ENCODE results near the gene NUBP2. TPM values are rescaled to one million over a fixed set of nuclear protein-coding genes. Genes with fewer than 3 reads are reported as not detected.

Gene NUBP2
- total RNA-seq, 1 donor from 2014 or later = 55.6 TPM

GRCh38 chr16:1823821-1824220 is 41.1 kb downstream of the NUBP2 start:
- intact Hi-C loops (cut with micrococcal nuclease) = no loop called here

DNA sequence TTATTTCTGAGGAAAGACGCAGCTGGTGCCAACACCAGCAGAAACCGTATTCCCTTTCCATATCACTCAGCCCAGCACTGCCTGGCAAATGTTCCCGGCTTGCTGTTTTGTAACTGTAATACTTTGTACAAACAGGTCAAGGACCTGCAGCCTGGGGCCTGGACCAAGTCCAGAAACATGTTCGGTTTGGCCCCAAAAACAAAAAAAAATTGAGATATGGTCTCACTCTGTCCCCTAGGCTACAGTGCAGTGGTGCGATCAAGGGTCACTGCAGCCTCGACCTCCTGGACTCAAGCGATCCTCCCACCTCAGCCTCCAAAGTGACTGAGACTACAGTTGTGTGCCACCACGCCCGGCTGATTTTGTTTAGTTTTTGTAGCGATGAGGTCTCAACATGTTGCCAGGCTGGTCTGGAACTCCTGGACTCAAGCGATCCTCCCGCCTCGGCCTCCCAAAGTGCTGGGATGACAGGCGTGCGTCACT is 42.7 kb downstream of the NUBP2 start:
- intact Hi-C loops (cut with micrococcal nuclease) = no loop called here

DNA sequence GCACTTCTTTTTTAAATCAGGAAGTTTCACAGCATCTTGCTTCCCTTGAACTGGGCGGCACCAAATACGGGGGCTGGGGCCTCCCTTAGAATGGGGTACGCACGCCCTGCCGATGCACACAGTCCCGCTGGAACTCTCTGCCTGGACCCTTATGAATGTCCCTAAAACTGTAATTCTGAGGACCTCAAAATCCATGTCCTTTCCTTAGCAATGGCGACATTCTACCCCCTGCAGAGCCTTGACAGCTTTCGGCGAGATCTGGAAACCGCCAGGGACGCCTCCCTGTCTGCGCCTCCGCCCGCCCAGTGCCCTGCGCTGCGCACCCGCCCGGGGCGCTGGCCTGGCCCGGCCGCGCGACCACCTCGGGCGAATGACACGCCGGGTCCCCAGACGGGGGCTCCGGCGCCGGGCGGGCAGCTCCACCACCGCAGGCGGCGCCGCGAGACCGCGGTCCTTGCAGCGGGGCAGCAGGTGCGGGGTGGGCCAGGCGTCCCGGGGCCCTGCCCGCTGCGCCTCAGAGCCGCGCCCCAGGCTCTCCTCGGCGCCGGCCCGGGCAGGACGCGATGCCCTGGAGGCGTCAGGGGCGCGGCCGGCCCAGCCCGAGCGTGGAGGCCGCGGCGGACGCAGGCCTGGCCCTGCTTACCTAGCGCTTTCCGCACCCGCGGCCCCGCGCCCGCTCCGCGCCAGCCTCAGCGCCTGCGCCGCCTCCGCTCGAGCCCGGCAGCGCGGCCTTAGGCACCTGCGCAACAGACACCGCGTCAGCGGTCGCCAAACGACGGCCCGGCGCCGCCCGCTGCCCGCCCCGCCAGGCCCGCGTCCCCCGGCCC is 43.3 kb downstream of the NUBP2 start:
- intact Hi-C loops (cut with micrococcal nuclease) = loop anchor here (1.0 to 2.0 kb wide), 3 partner anchors 44 to 215 kb away; partner anchors contain the start of genes JPT2, NUBP2 and SPSB3

DNA sequence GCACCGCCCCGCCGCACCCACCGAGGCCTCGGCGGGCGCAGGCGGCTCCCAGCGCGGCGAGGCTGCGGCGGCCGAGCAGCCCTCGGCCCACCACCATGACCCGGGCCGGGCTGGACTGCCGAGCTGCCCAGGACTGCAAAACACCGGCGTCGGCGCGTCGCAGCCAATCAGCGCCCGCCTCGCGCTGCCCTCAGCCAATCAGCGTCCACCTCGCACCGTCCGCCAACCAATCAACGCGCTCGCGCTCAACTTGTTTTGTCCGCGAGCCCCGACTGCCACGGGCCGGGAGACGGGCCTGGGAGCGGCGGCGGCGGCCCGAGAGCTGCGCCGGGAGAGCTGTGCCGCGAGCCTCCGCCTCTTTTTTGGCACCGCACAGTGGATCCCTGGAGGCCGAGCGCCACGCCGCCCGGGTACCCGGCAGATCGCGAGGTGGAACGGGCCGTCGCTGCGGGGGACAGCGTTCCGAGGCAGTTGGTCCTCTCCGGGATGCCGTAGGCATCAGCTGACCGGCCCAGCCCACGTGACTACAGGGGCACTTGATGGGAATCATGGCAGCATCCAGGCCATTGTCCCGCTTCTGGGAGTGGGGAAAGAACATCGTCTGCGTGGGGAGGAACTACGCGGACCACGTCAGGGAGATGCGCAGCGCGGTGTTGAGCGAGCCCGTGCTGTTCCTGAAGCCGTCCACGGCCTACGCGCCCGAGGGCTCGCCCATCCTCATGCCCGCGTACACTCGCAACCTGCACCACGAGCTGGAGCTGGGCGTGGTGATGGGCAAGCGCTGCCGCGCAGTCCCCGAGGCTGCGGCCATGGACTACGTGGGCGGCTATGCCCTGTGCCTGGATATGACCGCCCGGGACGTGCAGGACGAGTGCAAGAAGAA is 44.2 kb downstream of the NUBP2 start, which contains the start of the genes FAHD1 and HAGH:
Gene FAHD1, plus strand, starts transcription at position 516 of the 883 bp plus-strand sequence. Its CDS starts 33 bp downstream, at position 549.
Gene HAGH, minus strand, starts transcription at position 135 of the 883 bp plus-strand sequence. Its CDS starts 38 bp downstream, at position 97.
- intact Hi-C loops (cut with micrococcal nuclease) = loop anchor here (1.0 to 2.0 kb wide), 3 partner anchors 45 to 216 kb away; partner anchors contain the start of genes JPT2, NUBP2 and SPSB3

GRCh38 chr16:1828645-1829410 is 46.1 kb downstream of the NUBP2 start:
- intact Hi-C loops (cut with micrococcal nuclease) = no loop called here

- intact Hi-C loops (cut with micrococcal nuclease) = no loop called here
These were observed 47.5 kb downstream of the NUBP2 start for GRCh38 chr16:1830213-1830612.

DNA sequence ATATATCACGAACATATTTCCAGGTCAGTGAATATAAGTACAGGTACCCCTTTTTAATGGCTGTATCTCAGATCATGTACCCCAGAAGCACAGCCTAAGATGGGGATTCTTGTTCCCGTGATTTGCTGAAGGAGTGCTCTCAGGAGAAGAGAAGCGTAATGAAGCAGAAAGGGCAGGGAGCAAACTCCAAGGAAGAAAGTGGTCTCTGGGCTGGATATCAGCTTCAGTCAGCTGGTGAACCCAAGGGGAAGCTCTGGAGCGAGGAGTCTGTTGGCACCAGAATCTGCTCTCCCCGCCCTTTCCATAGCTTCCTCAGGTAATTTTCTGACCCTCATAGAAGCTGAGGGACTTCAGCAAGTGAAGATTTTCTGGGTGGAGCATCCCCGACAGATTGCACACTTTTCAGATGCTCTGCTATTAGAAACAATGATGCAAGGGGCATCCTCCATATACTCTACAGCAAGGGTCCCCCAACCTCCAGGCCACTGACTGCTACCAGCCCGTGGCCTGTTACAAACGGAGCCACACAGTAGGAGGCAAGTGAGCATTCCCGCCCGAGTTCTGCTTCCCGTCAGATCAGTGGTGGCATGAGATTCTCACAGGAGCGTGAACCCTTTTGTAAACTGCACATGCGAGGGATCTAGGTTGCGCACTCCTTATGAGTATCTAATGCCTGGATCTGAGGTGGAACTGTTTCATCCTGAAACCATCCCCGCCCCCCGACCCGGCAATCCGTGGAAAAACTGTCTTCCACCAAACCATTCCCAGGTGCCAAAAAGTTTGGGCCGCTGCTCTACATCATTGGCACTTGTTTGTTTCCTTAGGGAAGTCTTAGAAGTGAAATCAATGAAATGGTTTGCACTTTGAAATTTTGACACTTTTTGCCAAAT is 48.7 kb downstream of the NUBP2 start:
- intact Hi-C loops (cut with micrococcal nuclease) = no loop called here

GRCh38 chr16:1832838-1833454 is 50.2 kb downstream of the NUBP2 start:
- intact Hi-C loops (cut with micrococcal nuclease) = no loop called here

- intact Hi-C loops (cut with micrococcal nuclease) = no loop called here
These were observed 51.3 kb downstream of the NUBP2 start for GRCh38 chr16:1834096-1834495.

Other genes starting within 250 kb of the NUBP2 start
- gene TMEM204, start 249.3 kb upstream of the NUBP2 start, total RNA-seq = 39.4 and 40.3 TPM in 2 replicates
- gene IFT140, start 170.9 kb upstream of the NUBP2 start, total RNA-seq = 7.4 and 8.3 TPM in 2 replicates
- 26.4 and 29.4 TPM in 2 replicates for gene CRAMP1, start 170.6 kb upstream of the NUBP2 start, total RNA-seq
- 73.3 and 73.5 TPM in 2 replicates for gene JPT2, start 104.7 kb upstream of the NUBP2 start, total RNA-seq
- 86.9 and 89.1 TPM in 2 replicates for gene MAPK8IP3, start 76.8 kb upstream of the NUBP2 start, total RNA-seq
- gene NME3, start 11.4 kb upstream of the NUBP2 start, total RNA-seq = 33.3 and 34.3 TPM in 2 replicates
- gene EME2, start 10.2 kb upstream of the NUBP2 start, total RNA-seq = 29.2 and 34.1 TPM in 2 replicates
- gene MRPS34, start 9.8 kb upstream of the NUBP2 start, total RNA-seq = 121 and 131 TPM in 2 replicates
- 29.5 and 32.7 TPM in 2 replicates for gene SPSB3, start 389 bp upstream of the NUBP2 start, total RNA-seq
- 0.11 TPM in 1 of 2 replicates, not detected in the other for gene IGFALS, start 10.7 kb downstream of the NUBP2 start, total RNA-seq
- gene HAGH, start 43.9 kb downstream of the NUBP2 start, total RNA-seq = 43.4 and 46.1 TPM in 2 replicates
- gene FAHD1, start 44.2 kb downstream of the NUBP2 start, total RNA-seq = 10.5 and 11.6 TPM in 2 replicates
- gene MEIOB, start 89.2 kb downstream of the NUBP2 start, total RNA-seq = not detected in 2 replicates
- gene HS3ST6, start 135.5 kb downstream of the NUBP2 start, total RNA-seq = not detected in 2 replicates
- 14.0 and 14.1 TPM in 2 replicates for gene MSRB1, start 160.2 kb downstream of the NUBP2 start, total RNA-seq
- gene RPL3L, start 171.7 kb downstream of the NUBP2 start, total RNA-seq = not detected in 2 replicates
- gene NDUFB10, start 176.6 kb downstream of the NUBP2 start, total RNA-seq = 119 and 123 TPM in 2 replicates
- gene RPS2, start 181.9 kb downstream of the NUBP2 start, total RNA-seq = 2,826 and 2,856 TPM in 2 replicates
- gene RNF151, start 183.9 kb downstream of the NUBP2 start, total RNA-seq = 0.18 TPM in 1 of 2 replicates, not detected in the other
- 36.7 and 38.2 TPM in 2 replicates for gene TBL3, start 189.1 kb downstream of the NUBP2 start, total RNA-seq
- gene NOXO1, start 198.5 kb downstream of the NUBP2 start, total RNA-seq = 0.25 and 0.55 TPM in 2 replicates
- gene GFER, start 201.2 kb downstream of the NUBP2 start, total RNA-seq = 24.4 and 27.1 TPM in 2 replicates
- 4.9 and 5.3 TPM in 2 replicates for gene SYNGR3, start 207.0 kb downstream of the NUBP2 start, total RNA-seq
- gene ZNF598, start 226.9 kb downstream of the NUBP2 start, total RNA-seq = 58.9 and 63.6 TPM in 2 replicates
- 0.70 and 0.80 TPM in 2 replicates for gene NPW, start 236.8 kb downstream of the NUBP2 start, total RNA-seq
- gene NHERF2, start 243.9 kb downstream of the NUBP2 start, total RNA-seq = 2.2 and 3.1 TPM in 2 replicates

Measured in T-helper 2 cell treated with Interferon-gamma antibody and Interleukin-4, amounts not matched to agents 100 ng/mL and 5 ng/mL, for 36 hours (primary cell).